ENCODE data around the gene ZNF879.

Gene ZNF879

DNA sequence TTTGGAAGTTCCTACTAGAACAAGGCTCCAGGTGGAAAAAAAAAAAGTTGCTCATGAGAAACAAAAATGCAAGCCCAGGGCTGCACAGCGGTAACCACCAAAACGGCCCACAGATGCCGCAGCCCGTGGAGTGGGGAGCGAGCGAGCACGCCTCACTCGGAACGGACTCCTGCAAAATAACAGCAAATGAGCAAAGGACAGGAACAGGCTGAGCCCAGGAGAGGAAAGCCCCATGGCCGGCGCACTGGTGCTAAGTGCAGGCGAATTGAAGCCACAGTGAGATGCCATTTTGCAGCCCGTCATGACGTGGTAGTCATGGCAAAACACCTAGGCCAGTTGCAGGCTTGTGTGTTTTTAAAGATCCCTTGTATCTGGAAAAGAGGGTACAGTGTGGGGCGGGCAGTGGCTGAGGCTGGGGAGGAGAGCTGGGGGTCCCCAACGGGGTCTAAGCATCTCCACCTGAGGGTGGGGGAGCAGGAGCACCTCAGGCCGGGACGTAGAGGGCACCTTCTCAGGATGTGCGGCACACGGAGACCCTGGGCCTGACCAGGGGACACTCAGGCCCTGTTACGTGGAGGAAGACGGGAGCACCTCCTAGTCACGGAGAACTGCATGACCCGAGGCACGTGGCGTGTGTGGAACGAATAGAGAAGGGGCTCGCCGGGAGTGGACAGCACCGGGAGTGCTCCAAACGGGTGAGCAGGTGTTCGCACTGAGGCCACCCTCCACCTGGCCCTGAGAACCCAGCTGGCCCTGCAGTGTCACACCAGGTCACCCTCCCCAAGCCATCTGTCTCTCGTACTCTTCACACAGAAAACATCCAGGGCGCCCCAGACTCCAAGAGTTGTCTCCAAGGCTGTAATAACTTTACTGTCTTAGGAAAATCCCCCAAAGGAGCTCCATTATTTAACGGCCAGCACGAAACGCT is 39.2 kb upstream of the ZNF879 start:
- DNase-seq (ENCODE audit: low read depth in 1 of 2, low spot score in 1 of 2), result no peak
- Histone ChIP-seq H3K27ac (replicated peaks) (no peak overlapping the region), H3K27me3 (ENCODE audit: insufficient read depth, poor library complexity, severe bottlenecking) (no peaks in the 10 kb centered on the region), H3K4me3 (replicated peaks; ENCODE audit: insufficient read depth, low read length) (no peak overlapping the region)
- TF ChIP-seq GABPA (IDR thresholded peaks at IDR 0.05; ENCODE audit: low read depth) (no peak), SPI1 (IDR thresholded peaks at IDR 0.05; ENCODE audit: borderline replicate concordance, low read depth) (no peak), POLR2AphosphoS5 (IDR thresholded peaks at IDR 0.05; ENCODE audit: low read depth) (no peak)
- TF ChIP-seq, protein P1, sequence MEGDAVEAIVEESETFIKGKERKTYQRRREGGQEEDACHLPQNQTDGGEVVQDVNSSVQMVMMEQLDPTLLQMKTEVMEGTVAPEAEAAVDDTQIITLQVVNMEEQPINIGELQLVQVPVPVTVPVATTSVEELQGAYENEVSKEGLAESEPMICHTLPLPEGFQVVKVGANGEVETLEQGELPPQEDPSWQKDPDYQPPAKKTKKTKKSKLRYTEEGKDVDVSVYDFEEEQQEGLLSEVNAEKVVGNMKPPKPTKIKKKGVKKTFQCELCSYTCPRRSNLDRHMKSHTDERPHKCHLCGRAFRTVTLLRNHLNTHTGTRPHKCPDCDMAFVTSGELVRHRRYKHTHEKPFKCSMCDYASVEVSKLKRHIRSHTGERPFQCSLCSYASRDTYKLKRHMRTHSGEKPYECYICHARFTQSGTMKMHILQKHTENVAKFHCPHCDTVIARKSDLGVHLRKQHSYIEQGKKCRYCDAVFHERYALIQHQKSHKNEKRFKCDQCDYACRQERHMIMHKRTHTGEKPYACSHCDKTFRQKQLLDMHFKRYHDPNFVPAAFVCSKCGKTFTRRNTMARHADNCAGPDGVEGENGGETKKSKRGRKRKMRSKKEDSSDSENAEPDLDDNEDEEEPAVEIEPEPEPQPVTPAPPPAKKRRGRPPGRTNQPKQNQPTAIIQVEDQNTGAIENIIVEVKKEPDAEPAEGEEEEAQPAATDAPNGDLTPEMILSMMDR (IDR thresholded peaks at IDR 0.05; ENCODE audit: insufficient read depth, low read length), result no peak
- TF ChIP-seq, protein P2, sequence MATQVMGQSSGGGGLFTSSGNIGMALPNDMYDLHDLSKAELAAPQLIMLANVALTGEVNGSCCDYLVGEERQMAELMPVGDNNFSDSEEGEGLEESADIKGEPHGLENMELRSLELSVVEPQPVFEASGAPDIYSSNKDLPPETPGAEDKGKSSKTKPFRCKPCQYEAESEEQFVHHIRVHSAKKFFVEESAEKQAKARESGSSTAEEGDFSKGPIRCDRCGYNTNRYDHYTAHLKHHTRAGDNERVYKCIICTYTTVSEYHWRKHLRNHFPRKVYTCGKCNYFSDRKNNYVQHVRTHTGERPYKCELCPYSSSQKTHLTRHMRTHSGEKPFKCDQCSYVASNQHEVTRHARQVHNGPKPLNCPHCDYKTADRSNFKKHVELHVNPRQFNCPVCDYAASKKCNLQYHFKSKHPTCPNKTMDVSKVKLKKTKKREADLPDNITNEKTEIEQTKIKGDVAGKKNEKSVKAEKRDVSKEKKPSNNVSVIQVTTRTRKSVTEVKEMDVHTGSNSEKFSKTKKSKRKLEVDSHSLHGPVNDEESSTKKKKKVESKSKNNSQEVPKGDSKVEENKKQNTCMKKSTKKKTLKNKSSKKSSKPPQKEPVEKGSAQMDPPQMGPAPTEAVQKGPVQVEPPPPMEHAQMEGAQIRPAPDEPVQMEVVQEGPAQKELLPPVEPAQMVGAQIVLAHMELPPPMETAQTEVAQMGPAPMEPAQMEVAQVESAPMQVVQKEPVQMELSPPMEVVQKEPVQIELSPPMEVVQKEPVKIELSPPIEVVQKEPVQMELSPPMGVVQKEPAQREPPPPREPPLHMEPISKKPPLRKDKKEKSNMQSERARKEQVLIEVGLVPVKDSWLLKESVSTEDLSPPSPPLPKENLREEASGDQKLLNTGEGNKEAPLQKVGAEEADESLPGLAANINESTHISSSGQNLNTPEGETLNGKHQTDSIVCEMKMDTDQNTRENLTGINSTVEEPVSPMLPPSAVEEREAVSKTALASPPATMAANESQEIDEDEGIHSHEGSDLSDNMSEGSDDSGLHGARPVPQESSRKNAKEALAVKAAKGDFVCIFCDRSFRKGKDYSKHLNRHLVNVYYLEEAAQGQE (IDR thresholded peaks at IDR 0.05; ENCODE audit: insufficient replicate concordance, low read depth), result no peak

GRCh38 chr5:178986326-178986960 is 37.2 kb upstream of the ZNF879 start:
- no peak for TF ChIP-seq GABPA (IDR thresholded peaks at IDR 0.05; ENCODE audit: low read depth)
- TF ChIP-seq, protein P1 (IDR thresholded peaks at IDR 0.05; ENCODE audit: insufficient read depth, low read length), result no peak
- TF ChIP-seq POLR2AphosphoS5 (IDR thresholded peaks at IDR 0.05; ENCODE audit: low read depth), result no peak
- TF ChIP-seq, protein P2 (IDR thresholded peaks at IDR 0.05; ENCODE audit: insufficient replicate concordance, low read depth), result no peak
- no peak for TF ChIP-seq SPI1 (IDR thresholded peaks at IDR 0.05; ENCODE audit: borderline replicate concordance, low read depth)
- H3K27ac ChIP-seq (replicated peaks), result no peak overlapping the region
- no peak for DNase-seq (ENCODE audit: low read depth in 1 of 2, low spot score in 1 of 2)
- no peak overlapping the region for H3K4me3 ChIP-seq (replicated peaks; ENCODE audit: insufficient read depth, low read length)
- no peaks in the 10 kb centered on the region for H3K27me3 ChIP-seq (ENCODE audit: insufficient read depth, poor library complexity, severe bottlenecking)

DNA sequence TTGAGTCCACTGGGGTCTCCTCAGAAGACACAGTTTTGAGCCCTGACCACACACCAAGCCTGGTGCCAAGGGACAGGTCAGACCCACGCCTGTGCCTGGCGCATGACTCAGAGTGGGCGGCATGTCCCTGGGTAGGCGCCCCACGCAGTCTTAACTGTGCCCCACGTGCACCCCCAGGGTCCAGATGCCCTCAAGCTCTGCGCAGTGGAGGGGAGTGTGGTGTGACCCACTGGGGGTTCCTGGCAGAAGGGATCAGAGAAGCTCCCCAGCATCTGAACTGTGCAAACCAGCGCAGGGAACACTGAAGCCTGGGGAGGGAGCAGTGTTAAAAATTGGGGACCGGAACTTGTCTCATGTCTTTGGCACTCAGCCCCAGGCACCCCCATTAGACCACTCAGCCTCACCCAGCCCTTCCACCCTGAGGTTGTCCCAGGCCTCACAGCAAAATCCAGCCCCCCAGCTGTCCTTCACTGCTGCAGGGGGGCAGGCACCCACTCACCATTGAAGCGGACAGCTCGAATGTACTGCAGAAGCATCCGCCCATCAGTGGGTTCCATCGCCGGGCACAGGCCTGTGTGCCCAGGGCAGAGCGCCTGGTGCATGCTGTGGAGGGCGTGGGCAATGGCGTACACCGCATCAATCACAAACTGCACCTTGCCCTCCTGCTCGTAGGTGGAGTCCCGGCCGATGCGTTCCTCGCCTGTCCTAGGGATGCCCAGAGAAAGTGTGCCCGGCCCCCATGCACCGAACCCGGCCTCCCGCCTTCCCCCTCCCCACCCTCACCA is 35.0 kb upstream of the ZNF879 start:
- no peak for TF ChIP-seq POLR2AphosphoS5 (IDR thresholded peaks at IDR 0.05; ENCODE audit: low read depth)
- TF ChIP-seq, protein P1 (IDR thresholded peaks at IDR 0.05; ENCODE audit: insufficient read depth, low read length), result no peak
- TF ChIP-seq, protein P2 (IDR thresholded peaks at IDR 0.05; ENCODE audit: insufficient replicate concordance, low read depth), result no peak
- no peak for TF ChIP-seq GABPA (IDR thresholded peaks at IDR 0.05; ENCODE audit: low read depth)
- TF ChIP-seq SPI1 (IDR thresholded peaks at IDR 0.05; ENCODE audit: borderline replicate concordance, low read depth), result no peak
- no peaks in the 10 kb centered on the region for H3K27me3 ChIP-seq (ENCODE audit: insufficient read depth, poor library complexity, severe bottlenecking)
- H3K4me3 ChIP-seq (replicated peaks; ENCODE audit: insufficient read depth, low read length), result no peak overlapping the region
- H3K27ac ChIP-seq (replicated peaks), result no peak overlapping the region
- DNase-seq (ENCODE audit: low read depth in 1 of 2, low spot score in 1 of 2), result no peak
